Adrenal gland (tissue), 12 donors: Measurements from ENCODE around the gene TNFRSF11A. TPM values are rescaled to one million over a fixed set of nuclear protein-coding genes. Genes with fewer than 3 reads are reported as not detected.

Source experiments
- DNase-seq, 7 donors: peaks; one replicate each; pipeline ENCODE4 v3.0.0-alpha.2; 2019 to 2020
- H3K27ac ChIP-seq, 5 donors: fragments of 200-600 bp; sonication (generic) in 4 of 5; 1 replicate in 3 of 5; 2 replicates in 2 of 5; pipeline versions ENCODE4 v1.5.1 to v1.8.0; 2016 to 2020; ENCODE audit warnings: mild to moderate bottlenecking in 1 of 5
- H3K27me3 ChIP-seq: fragments of 200-600 bp; 2 replicates; pipeline ENCODE4 v1.8.0; 2021
- H3K36me3 ChIP-seq, 2 donors: fragments of 200-600 bp; replicated peaks in 1 of 2; 1 replicate in 1 of 2; 2 replicates in 1 of 2; pipeline versions ENCODE4 v1.5.1 to v1.8.0; 2018 to 2022
- H3K4me1 ChIP-seq, 2 donors: fragments of 200-600 bp; replicated peaks in 1 of 2; 1 replicate in 1 of 2; 2 replicates in 1 of 2; pipeline versions ENCODE4 v1.5.1 to v1.8.0; 2018 to 2021
- H3K4me3 ChIP-seq, 4 donors: fragments of 200-600 bp; sonication (generic) in 3 of 4; one replicate each; pipeline ENCODE4 v1.5.1; 2016 to 2018
- H3K9me3 ChIP-seq, 3 donors: fragments of 200-600 bp; sonication (generic) in 1 of 3; replicated peaks in 1 of 3; 1 replicate in 2 of 3; 2 replicates in 1 of 3; pipeline versions ENCODE4 v1.5.1 to v1.8.0; 2016 to 2021
- POLR2A ChIP-seq, 2 donors: fragments of 450-650 bp; IDR thresholded peaks; one replicate each; pipeline ENCODE4 v1.6.1; 2017; ENCODE audit warnings: antibody characterized with exemption in 2 of 2, mild to moderate bottlenecking in 2 of 2, moderate library complexity in 1 of 2
- WGBS, 4 donors: extraction: QIAGEN DNeasy Blood & Tissue Kit in 2 of 4; methylation state at CpG; one replicate each; pipeline versions ENCODE4 v1.1.5 to v1.1.7; 2013 to 2017; 5-methylcytosine and 5-hydroxymethylcytosine counted together
- intact Hi-C, 2 donors: fragments of 100-400 bp; cut with DNase I; formaldehyde crosslinking; loops; one replicate each; pipeline versions ENCODE4 v1.14.1 to v1.15.0; 2022 to 2023
- polyA plus RNA-seq, 3 donors: library from polyadenylated mRNA; stranded (reverse); fragments of 200-250 nt in 2 of 3; fragments of 350-450 nt in 1 of 3; fragmentation: Illumina TruSeq in 1 of 3; extraction: RNeasy Lipid Tissue Mini Kit (QIAGEN cat#74804) in 1 of 3; gene quantifications; one replicate each; pipeline ENCODE4 v1.2.3, GENCODE V29; 2013 to 2014
- total RNA-seq, 9 donors: library from RNA; depleted of rRNA in 4 of 9; stranded (reverse); fragments of >200 nt in 4 of 9; fragments of 120-200 nt in 1 of 9; fragmentation: NEBNext Ultra II Directional in 1 of 9; extraction: Animal tissue kit (Norgen Biotek cat#: 25700) in 1 of 9; gene quantifications; one replicate each; pipeline versions ENCODE4 v1.1.0 to v1.2.4, GENCODE V29; 2013 to 2023
- TF ChIP-seq, protein P1 (sequence below), 6 experiments: fragments of 450-650 bp in 4 of 6; fragments of 200-600 bp in 2 of 6; sonication (generic) in 1 of 6; IDR thresholded peaks; 1 replicate in 5 of 6; 2 replicates in 1 of 6; pipeline versions ENCODE4 v1.5.1 to v1.8.0; 2016 to 2021; ENCODE audit warnings: antibody characterized with exemption in 6 of 6, mild to moderate bottlenecking in 2 of 6, moderate library complexity in 1 of 6
- donor health status: healthy with polysubstance abuse.
- donor health status: Bipolar disorder and iron deficiency.
- donor health status: DM: yes; HTN: yes; CAD: no.
- donor health status: DM: no; HTN: no; CAD: no.
- donor health status: DM: no; HTN: no; CAD: no.
- donor health status: DM: yes; HTN: yes; CAD: no.

TNFRSF11A gene
- total and polyA plus RNA-seq, 12 donors = 0.61 to 15.7 (median 4.2) TPM

DNA sequence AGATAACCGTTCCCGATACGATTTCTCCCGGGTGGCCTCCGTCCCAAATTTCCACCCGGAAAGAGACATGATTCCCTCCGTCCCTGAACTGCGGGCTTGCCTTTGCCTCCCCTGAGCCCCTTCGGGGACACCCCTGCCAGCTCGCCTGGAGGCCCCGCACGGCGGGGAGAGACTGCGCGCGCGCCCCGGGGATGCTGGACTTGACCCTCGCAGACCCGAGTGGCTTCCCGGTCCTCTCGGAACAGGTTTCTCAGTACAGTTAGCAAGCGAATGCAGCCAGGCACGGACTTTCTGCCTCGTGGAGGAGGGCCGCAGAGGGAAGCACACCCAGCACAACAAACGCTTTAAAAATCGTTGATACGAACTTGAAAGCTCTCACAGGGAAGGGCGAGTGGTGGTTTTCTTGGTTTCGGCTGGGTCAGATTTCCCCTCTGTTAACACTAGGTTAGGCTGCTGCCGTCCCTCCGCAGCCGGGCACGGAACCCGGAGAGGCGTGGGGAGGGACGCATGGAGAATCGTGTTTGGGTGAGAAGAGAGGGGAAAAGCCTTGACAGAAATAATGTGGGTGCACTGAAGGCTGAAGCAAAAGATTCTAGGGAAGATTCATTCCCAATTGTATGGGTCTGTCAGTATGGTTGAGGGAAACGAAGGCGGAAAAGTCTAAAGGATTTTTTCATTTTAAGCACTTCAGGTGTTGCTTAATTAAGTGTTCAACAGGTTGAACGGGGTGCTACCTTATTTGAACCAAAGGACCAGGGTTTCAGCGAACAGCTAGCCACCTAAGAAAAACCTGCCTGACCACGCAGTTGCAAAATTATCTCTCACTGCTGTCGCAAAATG is 916 bp downstream of the TNFRSF11A start:
- intact Hi-C loops = loop anchor here in 1 of 2 donors (10.0 kb wide), 1 partner anchor 259 kb away; no protein-coding TSS in a partner anchor
- H3K9me3 ChIP-seq = no peaks in the 10 kb centered on the region
- H3K4me1 ChIP-seq = peaks cover 9 to 19% of the 10 kb centered on the region in 2 donors
- no peaks in the 10 kb centered on the region for H3K36me3 ChIP-seq
- peak overlapping the region in 2 of 4 donors; percentile 10 to 62 for H3K4me3 ChIP-seq
- TF ChIP-seq POLR2A (IDR thresholded peaks at IDR 0.05) = no peak
- TF ChIP-seq, protein P1, sequence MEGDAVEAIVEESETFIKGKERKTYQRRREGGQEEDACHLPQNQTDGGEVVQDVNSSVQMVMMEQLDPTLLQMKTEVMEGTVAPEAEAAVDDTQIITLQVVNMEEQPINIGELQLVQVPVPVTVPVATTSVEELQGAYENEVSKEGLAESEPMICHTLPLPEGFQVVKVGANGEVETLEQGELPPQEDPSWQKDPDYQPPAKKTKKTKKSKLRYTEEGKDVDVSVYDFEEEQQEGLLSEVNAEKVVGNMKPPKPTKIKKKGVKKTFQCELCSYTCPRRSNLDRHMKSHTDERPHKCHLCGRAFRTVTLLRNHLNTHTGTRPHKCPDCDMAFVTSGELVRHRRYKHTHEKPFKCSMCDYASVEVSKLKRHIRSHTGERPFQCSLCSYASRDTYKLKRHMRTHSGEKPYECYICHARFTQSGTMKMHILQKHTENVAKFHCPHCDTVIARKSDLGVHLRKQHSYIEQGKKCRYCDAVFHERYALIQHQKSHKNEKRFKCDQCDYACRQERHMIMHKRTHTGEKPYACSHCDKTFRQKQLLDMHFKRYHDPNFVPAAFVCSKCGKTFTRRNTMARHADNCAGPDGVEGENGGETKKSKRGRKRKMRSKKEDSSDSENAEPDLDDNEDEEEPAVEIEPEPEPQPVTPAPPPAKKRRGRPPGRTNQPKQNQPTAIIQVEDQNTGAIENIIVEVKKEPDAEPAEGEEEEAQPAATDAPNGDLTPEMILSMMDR (IDR thresholded peaks at IDR 0.05) = no peak
- no peak overlapping the region for H3K27ac ChIP-seq
- peaks cover 52% of the 10 kb centered on the region for H3K27me3 ChIP-seq
- 5 to 9% (median 7%) methylated on average over 25 to 45 of the region's 45 CpGs for WGBS, 4 donors
- DNase-seq = peak in 1 of 7 donors; percentile 16

GRCh38 chr18:62326646-62327348 is 1.7 kb downstream of the TNFRSF11A start:
- Histone ChIP-seq H3K4me1 (peaks cover 9 to 19% of the 10 kb centered on the region in 2 donors), H3K27me3 (peaks cover 60% of the 10 kb centered on the region), H3K4me3 (peak overlapping the region in 1 of 4 donors; percentile 62), H3K27ac (no peak overlapping the region), H3K36me3 (no peaks in the 10 kb centered on the region), H3K9me3 (no peaks in the 10 kb centered on the region)
- TF ChIP-seq, protein P1 (IDR thresholded peaks at IDR 0.05) = no peak
- TF ChIP-seq POLR2A (IDR thresholded peaks at IDR 0.05) = no peak
- 37 to 48% (median 40%) methylated on average over 9 to 12 of the region's 12 CpGs for WGBS, 4 donors
- DNase-seq = no peak
- intact Hi-C loops = loop anchor here in 1 of 2 donors (10.0 kb wide), 1 partner anchor 258 kb away; no protein-coding TSS in a partner anchor

GRCh38 chr18:62327977-62328376 is 2.9 kb downstream of the TNFRSF11A start:
- no peaks in the 10 kb centered on the region for H3K36me3 ChIP-seq
- H3K4me1 ChIP-seq = peaks cover 9 to 19% of the 10 kb centered on the region in 2 donors
- H3K9me3 ChIP-seq = no peaks in the 10 kb centered on the region
- intact Hi-C loops = loop anchor here in 1 of 2 donors (10.0 kb wide), 1 partner anchor 257 kb away; no protein-coding TSS in a partner anchor
- no peak overlapping the region for H3K4me3 ChIP-seq
- no peak for DNase-seq
- H3K27me3 ChIP-seq = peaks cover 61% of the 10 kb centered on the region
- WGBS, 4 donors = 66 to 76% (median 67%) methylated on average over 7 of the region's 7 CpGs
- no peak for TF ChIP-seq POLR2A (IDR thresholded peaks at IDR 0.05)
- TF ChIP-seq, protein P1 (IDR thresholded peaks at IDR 0.05) = no peak
- H3K27ac ChIP-seq = no peak overlapping the region
